HCT116 (cell line): ENCODE data around the gene PPP1R14B.

ENCODE experiments used
- CTCF ChIP-seq, 3 experiments: fragments of 200-600 bp in 1 of 3; sonication (generic) in 1 of 3; IDR thresholded peaks in 2 of 3; conservative IDR thresholded peaks in 1 of 3; 2 replicates each; pipeline ENCODE4 v1.5.1; 2012 to 2017; ENCODE audit warnings: low read depth in 2 of 3, low read length in 2 of 3, antibody characterized with exemption in 1 of 3, borderline replicate concordance in 1 of 3, control low read depth in 1 of 3, mild to moderate bottlenecking in 1 of 3, mixed read lengths in 1 of 3, mixed run types in 1 of 3, moderate library complexity in 1 of 3; ENCODE audit not compliant: insufficient read depth in 1 of 3
- POLR2A ChIP-seq: IDR thresholded peaks from 2 replicates; pipeline ENCODE4 v1.7.0; 2011; ENCODE audit warnings: borderline replicate concordance; ENCODE audit not compliant: insufficient read depth, insufficient read length; ENCODE audit errors: extremely low read depth
- RAD21 ChIP-seq: IDR thresholded peaks from 2 replicates; pipeline ENCODE4 v1.6.1; 2012; ENCODE audit warnings: low read depth, mild to moderate bottlenecking
- TCF7L2 ChIP-seq: IDR thresholded peaks from 2 replicates; pipeline ENCODE4 v1.7.0; 2011; ENCODE audit warnings: borderline replicate concordance, inconsistent platforms; ENCODE audit not compliant: insufficient read depth, insufficient read length; ENCODE audit errors: extremely low read depth
- YY1 ChIP-seq: IDR thresholded peaks from 2 replicates; pipeline ENCODE4 v1.6.1; 2011; ENCODE audit warnings: low read length, low read depth, moderate library complexity, mild to moderate bottlenecking; ENCODE audit not compliant: insufficient replicate concordance; ENCODE audit errors: extremely low read depth
- ZNF274 ChIP-seq: fragments of 200-500 bp; sonication (Bioruptor generic); IDR thresholded peaks from 2 replicates; pipeline ENCODE4 v1.6.1; 2014; ENCODE audit warnings: mild to moderate bottlenecking, low read depth, low read length, inconsistent platforms

GRCh38 chr11:64249563-64250414, 3.0 kb upstream of the PPP1R14B start:
- TF ChIP-seq RAD21 = no peak
- no peak for TF ChIP-seq CTCF (IDR thresholded peaks at IDR 0.05 in 2 of 3, conservative IDR thresholded peaks at IDR 0.05 in 1 of 3; ENCODE audit: borderline replicate concordance in 1 of 3, insufficient read depth in 1 of 3, low read depth in 2 of 3, low read length in 2 of 3)
- no peak for TF ChIP-seq TCF7L2
- TF ChIP-seq YY1 = no peak
- TF ChIP-seq ZNF274 = no peak
- TF ChIP-seq POLR2A = no peak
